HEK293T (cell line): ENCODE data around the gene SEPTIN12.

Experiments used
- BHLHE40 ChIP-seq: fragments of 450-650 bp; IDR thresholded peaks from 2 replicates; pipeline ENCODE4 v1.6.1; 2016; ENCODE audit warnings: mild to moderate bottlenecking, moderate library complexity, borderline replicate concordance
- ELF4 ChIP-seq: fragments of 450-650 bp; IDR thresholded peaks from 2 replicates; pipeline ENCODE4 v1.6.1; 2017; ENCODE audit warnings: antibody characterized with exemption
- FOXA1 ChIP-seq: fragments of 450-650 bp; IDR thresholded peaks from 2 replicates; pipeline ENCODE4 v1.6.1; 2016; ENCODE audit warnings: mild to moderate bottlenecking
- FOXM1 ChIP-seq: fragments of 450-650 bp; IDR thresholded peaks from 2 replicates; pipeline ENCODE4 v1.6.1; 2017; ENCODE audit warnings: mild to moderate bottlenecking, borderline replicate concordance
- PKNOX1 ChIP-seq: fragments of 450-650 bp; IDR thresholded peaks from 2 replicates; pipeline ENCODE4 v1.6.1; 2016
- SP1 ChIP-seq: fragments of 450-650 bp; IDR thresholded peaks from 2 replicates; pipeline ENCODE4 v1.6.1; 2017
- ZNF384 ChIP-seq: fragments of 450-650 bp; IDR thresholded peaks from 2 replicates; pipeline ENCODE4 v1.6.1; 2016

- TF ChIP-seq FOXA1, result no peak
- no peak for TF ChIP-seq ELF4
- TF ChIP-seq BHLHE40, result no peak
- TF ChIP-seq SP1, result no peak
- no peak for TF ChIP-seq FOXM1
- TF ChIP-seq PKNOX1, result no peak
- no peak for TF ChIP-seq ZNF384
Observed at GRCh38 chr16:4833584-4833983, 45.4 kb upstream of the SEPTIN12 start.
